NCI-H2029 (cell line): Measurements from ENCODE around the gene PLAC9.

Source experiments
- DNase-seq: peaks from one replicate; lab custom pipeline; 2025; lab: John Stamatoyannopoulos, UW

Gene PLAC9

DNA sequence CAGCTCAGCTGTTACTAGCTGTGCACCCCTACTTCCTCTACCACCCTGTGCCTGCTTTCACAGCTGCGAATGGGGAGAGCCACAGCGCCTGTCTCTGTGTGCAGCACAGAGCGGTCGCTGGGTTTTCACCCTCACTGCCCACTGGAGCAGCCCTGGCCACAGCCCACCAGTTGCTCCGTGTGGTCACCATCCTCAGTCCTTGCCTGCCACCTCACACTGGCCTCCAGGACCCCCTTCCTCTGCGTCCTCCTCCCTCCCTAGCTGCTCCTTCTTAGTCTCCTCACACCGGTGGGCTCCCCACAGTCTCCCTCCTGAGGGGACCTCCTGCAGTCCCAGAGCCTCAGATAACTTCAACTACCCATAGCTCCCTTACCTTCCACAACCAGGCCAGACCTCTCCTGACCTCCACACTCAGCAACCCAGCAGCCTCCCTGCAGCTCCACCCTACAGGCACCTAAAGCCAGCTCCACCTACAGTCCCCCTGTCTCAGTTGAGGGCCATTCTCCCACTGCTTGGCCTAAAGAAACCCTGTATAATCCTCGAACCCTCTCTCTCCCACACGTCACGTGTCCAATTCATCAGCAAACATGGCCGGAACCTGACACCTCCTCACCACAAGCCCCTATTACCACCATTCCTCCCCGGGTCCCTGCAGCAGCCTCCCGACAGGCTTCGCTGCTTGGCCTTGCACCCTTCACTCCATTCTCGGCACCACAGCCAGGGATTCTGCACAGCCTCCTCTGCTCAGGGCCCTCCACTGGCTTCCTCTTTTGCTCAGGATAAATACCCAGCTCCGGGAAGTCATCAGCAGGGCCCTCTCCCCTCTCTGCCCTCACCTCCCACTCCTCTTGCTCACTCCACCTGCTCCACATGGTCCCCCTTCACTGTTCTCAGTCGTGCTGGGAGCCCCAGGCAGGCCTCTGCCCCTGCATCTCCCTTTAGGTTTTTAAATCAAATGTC is 28.1 kb downstream of the PLAC9 start:
- no peak for DNase-seq

GRCh38 chr10:80161321-80162083 is 29.0 kb downstream of the PLAC9 start:
- no peak for DNase-seq

- no peak for DNase-seq
Observed at GRCh38 chr10:80163741-80164341, 31.3 kb downstream of the PLAC9 start.

DNA sequence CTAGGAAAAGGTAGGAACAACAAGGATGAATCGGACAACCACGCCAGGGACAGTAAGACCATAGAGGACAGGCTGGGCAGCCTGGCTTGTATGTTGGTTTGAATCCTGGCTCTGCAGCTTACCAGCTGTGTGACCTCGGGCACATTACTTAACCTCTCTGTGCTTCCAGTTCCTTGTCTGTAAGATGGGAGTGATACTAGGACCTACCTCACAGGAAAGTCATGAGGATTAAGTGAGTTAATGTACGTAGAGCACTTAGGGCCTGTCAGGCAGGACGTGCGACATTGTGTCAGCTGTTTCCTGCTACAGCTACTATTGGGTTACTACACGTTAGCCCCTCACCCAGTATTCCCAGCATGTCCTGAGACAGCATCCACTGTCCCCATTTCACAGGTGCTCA is 32.1 kb downstream of the PLAC9 start:
- DNase-seq, result no peak

GRCh38 chr10:80165173-80165572 is 32.6 kb downstream of the PLAC9 start:
- no peak for DNase-seq

DNA sequence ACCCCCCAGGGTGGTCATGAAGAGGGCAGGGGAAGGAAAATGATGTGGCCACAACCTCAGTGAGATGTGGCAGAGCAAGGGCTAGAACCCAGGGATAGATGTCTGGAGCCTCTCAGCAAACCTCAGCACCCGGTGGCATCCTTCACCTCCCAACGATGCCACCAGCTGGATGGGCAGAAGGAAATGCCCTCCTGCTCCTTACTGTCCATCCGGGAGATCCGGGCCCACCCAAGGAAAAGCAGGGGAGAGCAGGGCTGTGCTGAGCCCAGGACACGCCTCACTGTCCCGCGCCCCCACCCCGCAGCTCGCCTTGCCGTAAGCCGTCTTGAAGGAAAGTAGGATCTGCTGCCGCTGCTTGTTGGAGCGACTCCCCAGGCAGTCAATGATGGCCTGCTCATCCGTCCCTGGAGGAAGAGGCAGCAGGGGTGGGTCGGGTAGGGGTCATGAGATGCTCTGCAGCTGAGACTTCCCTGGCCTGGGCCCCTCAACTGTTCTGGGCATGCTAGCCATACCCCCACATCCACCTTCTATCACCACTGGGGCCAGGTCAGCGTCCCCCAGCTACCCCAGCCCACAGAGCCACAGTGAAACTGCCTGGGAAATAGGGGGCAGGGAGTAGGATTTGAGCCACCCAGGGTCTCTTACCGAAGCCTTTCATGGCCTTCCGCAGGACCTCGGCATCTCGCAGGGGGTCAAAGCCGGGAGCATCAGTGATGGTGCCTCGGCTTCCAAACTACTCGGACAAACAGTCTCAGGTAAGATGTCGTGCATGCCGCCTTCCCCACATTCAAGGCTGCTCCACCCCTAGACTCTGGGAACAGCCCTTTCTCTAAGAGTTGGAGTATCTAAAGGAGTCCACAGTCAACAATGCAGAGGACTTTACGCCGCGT is 34.3 kb downstream of the PLAC9 start:
- no peak for DNase-seq

- DNase-seq, result no peak
Observed at GRCh38 chr10:80167471-80168161, 35.1 kb downstream of the PLAC9 start.

DNA sequence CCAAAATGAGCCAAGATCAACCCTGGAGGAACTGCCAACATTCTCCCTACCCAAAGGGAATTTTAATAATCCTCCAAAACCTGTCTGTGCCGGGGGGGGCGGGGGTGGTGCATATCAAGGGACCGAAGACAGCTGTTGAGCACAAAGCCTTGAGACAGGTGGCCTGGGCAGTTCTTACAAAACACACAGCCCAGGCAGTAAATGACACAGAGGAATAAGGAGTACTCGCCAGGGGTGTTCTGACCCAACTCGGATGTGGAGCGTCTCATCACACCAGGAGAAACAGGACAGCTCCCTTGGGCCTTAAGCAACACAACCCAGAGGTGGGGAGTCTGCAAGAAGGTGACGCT is 35.6 kb downstream of the PLAC9 start:
- DNase-seq, result no peak

DNA sequence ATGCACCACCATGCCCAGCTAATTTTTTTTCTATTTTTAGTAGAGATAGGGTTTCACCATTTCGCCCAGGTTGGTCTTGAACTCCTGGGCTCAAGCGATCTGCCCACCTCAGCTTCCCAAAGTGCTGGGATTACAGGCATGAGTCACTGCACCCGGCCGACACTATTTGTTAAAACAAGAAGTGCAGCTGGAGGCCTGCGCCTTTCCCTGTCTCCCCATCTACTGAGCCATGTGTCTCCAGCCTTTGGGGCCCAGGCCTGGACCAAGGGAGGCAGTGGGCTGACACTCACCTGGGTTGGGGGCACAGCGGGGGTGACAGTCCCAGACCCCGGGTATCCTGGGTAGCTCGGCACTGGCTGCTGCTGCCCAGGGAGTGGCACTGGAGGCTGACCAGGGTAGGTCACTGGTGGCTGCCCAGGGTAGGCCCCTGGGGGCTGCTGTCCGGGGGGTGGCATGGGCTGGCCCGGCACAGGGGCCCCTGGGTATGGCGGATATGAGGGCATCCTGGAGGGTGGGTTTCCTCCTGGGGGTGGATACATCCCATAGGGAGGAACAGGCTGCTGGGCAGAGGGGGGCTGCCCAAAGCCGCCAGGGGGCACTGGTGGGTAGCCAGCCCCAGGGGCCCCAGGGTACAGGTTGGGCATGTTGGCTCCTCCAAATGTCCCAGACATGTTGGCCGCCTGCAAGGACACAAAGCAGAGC is 36.3 kb downstream of the PLAC9 start:
- DNase-seq, result no peak

DNA sequence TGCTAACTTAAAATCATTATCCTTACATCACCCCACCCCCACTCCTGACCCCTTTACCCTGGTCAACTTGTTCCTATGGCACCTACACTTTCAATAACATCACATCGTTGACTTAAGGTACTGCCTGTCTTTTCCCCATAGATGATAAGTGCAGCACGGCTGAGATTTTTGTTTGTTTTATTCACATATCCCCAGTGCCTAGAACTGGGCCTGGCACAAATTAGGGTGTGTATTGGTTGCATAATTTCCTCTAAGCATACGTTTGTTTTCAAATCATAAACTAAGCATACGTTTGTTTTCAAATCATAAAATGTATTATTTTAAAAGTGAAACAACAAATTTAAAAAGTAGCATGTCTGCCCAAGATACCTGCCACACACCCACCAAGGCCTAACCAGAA is 37.5 kb downstream of the PLAC9 start:
- DNase-seq, result no peak

DNA sequence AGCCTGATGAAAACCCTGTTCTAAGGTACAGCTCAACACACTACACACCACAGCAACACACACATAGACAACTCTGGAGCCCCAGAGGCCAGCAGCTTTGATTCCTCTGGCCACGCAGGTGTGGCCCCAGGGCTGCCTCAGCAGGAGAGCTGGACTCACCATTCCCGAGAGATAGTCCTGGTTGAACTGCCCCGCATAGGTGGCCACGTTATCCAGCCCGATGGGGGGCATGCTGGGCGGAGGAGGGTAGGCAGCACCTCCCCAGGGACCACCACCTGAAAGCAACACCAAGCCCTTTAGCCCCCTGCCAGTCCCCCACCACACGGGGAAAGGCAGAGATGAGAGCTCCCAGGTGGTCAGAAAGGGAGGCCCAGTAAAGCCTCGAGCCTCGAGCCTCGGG is 38.1 kb downstream of the PLAC9 start:
- no peak for DNase-seq

DNA sequence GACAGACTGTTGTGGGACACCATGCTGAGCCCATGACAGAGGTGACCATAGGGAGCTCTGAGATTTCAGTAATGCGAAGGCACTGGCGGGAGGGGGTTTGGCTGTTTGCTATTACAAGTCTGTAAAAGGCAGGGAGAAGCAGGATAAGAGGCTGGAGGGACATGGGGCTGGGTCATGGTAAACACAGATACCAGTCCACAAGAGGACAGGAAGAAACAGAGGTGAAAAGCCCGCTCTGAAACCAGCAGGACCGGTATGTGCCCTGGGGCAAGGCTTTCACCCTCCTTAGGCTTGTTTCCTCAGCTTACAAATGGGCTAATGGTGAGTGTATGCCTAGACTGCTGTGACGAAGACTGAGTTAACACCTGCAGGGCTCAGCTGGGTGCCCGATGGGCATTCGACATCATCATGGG is 38.7 kb downstream of the PLAC9 start:
- DNase-seq, result no peak

DNA sequence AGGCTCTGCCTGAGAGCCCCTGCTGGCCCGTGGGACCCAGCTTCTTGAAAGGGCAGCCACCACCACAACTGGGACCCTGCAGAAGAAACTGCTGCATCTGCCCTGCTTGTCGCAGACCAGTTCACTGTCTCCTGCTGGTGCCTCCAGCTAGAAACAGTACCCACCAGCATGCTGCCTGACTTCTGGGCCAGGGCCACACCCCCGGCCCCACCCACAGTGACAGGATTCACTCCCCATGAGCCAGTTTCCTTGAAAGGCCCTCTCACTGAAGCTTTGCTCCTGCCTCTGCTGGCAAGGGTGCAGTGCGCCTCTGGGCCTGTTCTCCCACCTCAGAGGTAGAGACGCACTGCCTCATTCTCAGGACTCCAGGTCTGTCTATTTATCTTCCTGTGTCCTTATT is 40.4 kb downstream of the PLAC9 start:
- peak; percentile 40 for DNase-seq

- DNase-seq, result peak; percentile 87
Observed at GRCh38 chr10:80173466-80173865, 40.9 kb downstream of the PLAC9 start.

- no peak for DNase-seq
Observed at GRCh38 chr10:80174641-80175395, 42.3 kb downstream of the PLAC9 start.

GRCh38 chr10:80176526-80176925 is 44.0 kb downstream of the PLAC9 start:
- DNase-seq, result no peak

DNA sequence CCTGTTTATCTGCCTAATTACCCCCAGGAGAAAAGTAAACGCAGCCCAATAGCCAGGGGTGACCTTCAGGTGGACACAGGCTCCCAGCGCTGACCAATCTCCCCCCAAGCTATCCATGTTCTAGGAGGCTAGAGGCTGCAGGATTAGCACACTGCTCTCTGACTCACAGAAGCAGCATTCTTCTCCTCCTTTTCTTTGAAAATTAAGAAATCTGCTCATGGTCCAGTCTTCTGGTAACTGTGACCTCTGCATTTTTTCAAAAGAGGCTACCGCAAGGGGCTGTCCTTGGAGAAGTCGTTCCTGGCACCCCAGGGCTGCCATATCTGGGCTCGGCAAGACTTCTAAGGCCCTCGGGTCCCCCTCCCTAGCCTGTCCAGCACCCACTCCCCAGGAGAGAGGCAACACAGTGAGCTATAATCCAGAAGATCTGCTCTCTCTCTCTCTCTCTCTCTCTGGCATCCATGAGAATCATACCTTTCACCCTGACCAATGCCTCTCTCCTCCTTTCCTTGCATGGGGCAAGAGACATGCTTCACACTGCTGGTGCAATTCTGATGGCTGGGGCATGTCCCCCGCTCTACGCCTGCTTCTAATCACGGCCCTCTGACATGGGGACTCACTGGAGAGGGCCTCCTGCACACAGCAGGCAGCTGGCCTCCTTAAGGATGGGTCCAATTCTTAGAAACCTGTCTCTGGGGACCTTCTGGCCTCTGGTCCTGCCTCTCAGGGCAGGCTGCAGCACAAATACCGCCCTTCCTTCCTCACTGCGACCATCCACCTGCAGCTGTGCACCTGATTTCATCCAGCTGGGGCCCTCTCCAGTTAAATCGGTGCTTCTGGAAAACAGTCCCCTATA is 45.5 kb downstream of the PLAC9 start:
- no peak for DNase-seq

DNA sequence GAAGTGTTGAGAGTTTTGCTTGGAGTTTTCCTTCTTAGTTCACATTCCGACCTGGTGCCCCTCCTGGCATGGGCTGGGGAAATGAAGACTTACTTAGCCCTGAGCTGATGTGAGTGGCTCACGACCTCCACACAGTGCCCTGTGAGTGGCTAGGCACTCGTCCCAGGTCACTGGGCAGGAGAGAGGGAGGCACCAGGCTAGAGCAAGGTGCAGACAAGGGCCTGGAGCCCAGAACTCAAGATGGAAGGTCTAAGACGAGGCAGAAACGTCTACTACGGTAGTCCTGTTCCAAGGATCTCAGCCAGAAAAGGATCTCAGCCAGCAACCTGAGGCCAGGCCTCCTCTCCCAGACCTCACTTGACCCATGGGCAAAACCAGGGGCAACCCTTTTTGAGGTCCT is 50.5 kb downstream of the PLAC9 start:
- DNase-seq, result no peak

DNA sequence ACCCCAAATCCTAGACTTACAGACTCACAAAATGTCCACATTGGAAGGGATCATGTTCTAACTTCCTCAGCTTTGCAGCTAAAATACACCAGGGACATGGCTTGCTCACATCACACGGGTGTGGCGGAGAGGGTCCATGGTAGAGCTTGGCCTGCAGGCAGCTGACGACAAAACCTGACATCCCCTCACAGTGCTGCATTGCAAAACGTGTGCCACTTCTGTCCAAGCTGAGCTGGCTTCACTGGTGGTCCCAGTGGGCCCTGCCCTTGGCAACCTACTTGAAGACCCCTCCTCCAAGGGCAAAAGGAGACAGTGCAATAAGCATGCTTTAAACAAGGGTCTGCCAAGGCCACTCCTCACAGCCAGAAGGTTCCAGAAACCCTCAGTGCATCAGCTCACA is 50.9 kb downstream of the PLAC9 start:
- no peak for DNase-seq
